HCT116 (cell line): ENCODE measurements around the gene CEP162. TPM values are rescaled to one million over a fixed set of nuclear protein-coding genes. Genes with fewer than 3 reads are reported as not detected.

Experiments used
- ATAC-seq: fragments of 200-7000 bp; cut with Tn5 transposase; 2 replicates; pipeline ENCODE4 v1.9.1; 2020; ENCODE audit warnings: mild to moderate bottlenecking, moderate library complexity
- BruUV-seq: library from RNA; stranded (reverse); fragments of 400-500 nt; replicated peaks from 2 replicates; lab custom pipeline; 2021; lab: Mats Ljungman, UMichigan
- CTCF ChIA-PET: fragments of 300-600 bp; sonication (Branson Sonifier 250); formaldehyde crosslinking; loops from one replicate; lab custom pipeline; 2021; ENCODE audit warnings: antibody characterized with exemption; lab: Charles Lee
- POLR2A ChIA-PET: fragments of 300-600, 350-600 bp; sonication (Branson Sonifier 250); formaldehyde crosslinking; loops from one replicate; lab custom pipeline; 2021; ENCODE audit warnings: antibody characterized with exemption; lab: Charles Lee
- RAD21 ChIA-PET, 2 experiments: fragments of 300-600 bp; sonication (Branson Sonifier 250); formaldehyde crosslinking; loops; one replicate each; lab custom pipeline; 2023; ENCODE audit warnings: low total read pairs in 2 of 2; ENCODE audit not compliant: uncharacterized antibody in 2 of 2, unreplicated experiment in 2 of 2, low non-redundant PET in 1 of 2; lab: Charles Lee
- DNase-seq: peaks from one replicate; pipeline ENCODE4 v3.0.0-alpha.2; 2010; ENCODE audit warnings: low read depth, low spot score
- H2AFZ ChIP-seq: fragments of 200-600 bp; shearing (Covaris generic), sonication (generic); 2 replicates; pipeline ENCODE4 v1.6.1; 2017; ENCODE audit warnings: low read depth, mixed run types, mixed read lengths, antibody characterized with exemption, low read length; ENCODE audit not compliant: poor library complexity, severe bottlenecking
- H3K27ac ChIP-seq: 2 replicates; pipeline ENCODE4 v1.5.1; 2012; ENCODE audit warnings: low read depth, low read length
- H3K27me3 ChIP-seq: fragments of 200-600 bp; sonication (generic); 2 replicates; pipeline ENCODE4 v1.6.1; 2016; ENCODE audit warnings: mixed run types, low read length, mixed read lengths; ENCODE audit not compliant: insufficient read depth
- H3K36me3 ChIP-seq, 2 experiments: fragments of 200-500 bp in 1 of 2; fragments of 200-600 bp in 1 of 2; sonication (Bioruptor generic) in 1 of 2; sonication (generic) in 1 of 2; 2 replicates each; pipeline versions ENCODE4 v1.5.1 to v1.6.1; 2014 to 2016; ENCODE audit warnings: low read length in 2 of 2, inconsistent platforms in 1 of 2, mixed read lengths in 1 of 2, mixed run types in 1 of 2; ENCODE audit not compliant: insufficient read depth in 2 of 2, control insufficient read depth in 1 of 2
- H3K4me1 ChIP-seq, 2 experiments: fragments of 200-600 bp in 1 of 2; sonication (generic) in 1 of 2; 2 replicates each; pipeline versions ENCODE4 v1.5.1 to v1.6.1; 2012 to 2017; ENCODE audit warnings: low read length in 2 of 2, inconsistent platforms in 1 of 2, mild to moderate bottlenecking in 1 of 2, mixed read lengths in 1 of 2, mixed run types in 1 of 2, moderate library complexity in 1 of 2; ENCODE audit not compliant: insufficient read depth in 2 of 2, control insufficient read depth in 1 of 2
- H3K4me2 ChIP-seq: fragments of 200-600 bp; sonication (generic); 2 replicates; pipeline ENCODE4 v1.6.1; 2017; ENCODE audit warnings: mixed run types, low read length, mixed read lengths
- H3K4me3 ChIP-seq, 2 experiments: fragments of 200-600 bp in 1 of 2; sonication (generic) in 1 of 2; replicated peaks in 1 of 2; 2 replicates each; pipeline ENCODE4 v1.5.1; 2011 to 2016; ENCODE audit warnings: low read length in 2 of 2, control low read depth in 1 of 2, low read depth in 1 of 2, mild to moderate bottlenecking in 1 of 2, mixed read lengths in 1 of 2, mixed run types in 1 of 2
- H3K79me2 ChIP-seq: fragments of 200-600 bp; sonication (generic); 2 replicates; pipeline ENCODE4 v1.6.1; 2017; ENCODE audit warnings: mild to moderate bottlenecking, mixed run types, low read length, moderate library complexity, mixed read lengths; ENCODE audit not compliant: insufficient read depth
- H3K9ac ChIP-seq: fragments of 200-600 bp; sonication (generic); 2 replicates; pipeline ENCODE4 v1.6.1; 2016; ENCODE audit warnings: low read length, mixed read lengths
- H3K9me2 ChIP-seq: fragments of 200-600 bp; sonication (generic), shearing (Covaris generic); 2 replicates; pipeline ENCODE4 v1.6.1; 2017; ENCODE audit warnings: mixed run types, mild to moderate bottlenecking, moderate library complexity; ENCODE audit not compliant: insufficient read depth
- H3K9me3 ChIP-seq, 2 experiments: fragments of 200-500 bp in 1 of 2; fragments of 200-600 bp in 1 of 2; sonication (Bioruptor generic) in 1 of 2; sonication (generic) in 1 of 2; 2 replicates each; pipeline ENCODE4 v1.6.1; 2014 to 2017; ENCODE audit warnings: low read length in 2 of 2, mixed read lengths in 2 of 2, inconsistent platforms in 1 of 2, low read depth in 1 of 2, mild to moderate bottlenecking in 1 of 2, mixed run types in 1 of 2, moderate library complexity in 1 of 2; ENCODE audit not compliant: control insufficient read depth in 1 of 2, insufficient read depth in 1 of 2
- H4K20me1 ChIP-seq: fragments of 200-600 bp; sonication (generic), shearing (Covaris generic); 2 replicates; pipeline ENCODE4 v1.6.1; 2017; ENCODE audit warnings: mixed run types, mild to moderate bottlenecking, moderate library complexity; ENCODE audit not compliant: insufficient read depth
- ATF3 ChIP-seq: IDR thresholded peaks from 2 replicates; pipeline ENCODE4 v1.6.1; 2012
- CEBPB ChIP-seq: IDR thresholded peaks from 2 replicates; pipeline ENCODE4 v1.6.1; 2012; ENCODE audit warnings: low read depth
- EGR1 ChIP-seq: IDR thresholded peaks from 2 replicates; pipeline ENCODE4 v1.6.1; 2012; ENCODE audit warnings: low read depth
- ELF1 ChIP-seq: IDR thresholded peaks from 2 replicates; pipeline ENCODE4 v1.6.1; 2012; ENCODE audit warnings: low read depth, borderline replicate concordance
- EZH2 ChIP-seq: fragments of 200-600 bp; sonication (generic); IDR thresholded peaks from 2 replicates; pipeline ENCODE4 v1.6.1; 2017; ENCODE audit warnings: antibody characterized with exemption, mixed run types
- EZH2phosphoT487 ChIP-seq: fragments of 200-600 bp; IDR thresholded peaks from 2 replicates; pipeline ENCODE4 v1.6.1; 2018; ENCODE audit warnings: antibody characterized with exemption, borderline replicate concordance
- MAX ChIP-seq: IDR thresholded peaks from 2 replicates; pipeline ENCODE4 v1.6.1; 2012
- REST ChIP-seq: IDR thresholded peaks from 2 replicates; pipeline ENCODE4 v1.6.1; 2012; ENCODE audit warnings: low read depth
- SP1 ChIP-seq: IDR thresholded peaks from 2 replicates; pipeline ENCODE4 v1.6.1; 2012; ENCODE audit warnings: low read depth
- ZFX ChIP-seq: fragments of 450-650 bp; IDR thresholded peaks from 2 replicates; pipeline ENCODE4 v1.6.1; 2017
- intact Hi-C: fragments of 100-400 bp; cut with micrococcal nuclease; formaldehyde crosslinking; loops from 2 replicates; pipeline ENCODE4 v1.10.0; 2022
- total RNA-seq: library from RNA; stranded (reverse); gene quantifications from one replicate; pipeline ENCODE4 v1.2.1, GENCODE V29; 2021; ENCODE audit not compliant: unreplicated experiment

Gene CEP162
- total RNA-seq, 1 experiment from 2014 or later: 5.5 TPM

GRCh38 chr6:84273048-84273809 lies 45.8 kb upstream of the CEP162 start:
- BruUV-seq: no TSS peak
- POLR2A ChIA-PET: no interaction called here
- Histone ChIP-seq H3K4me3 (no peak overlapping the region), H2AFZ (no peak overlapping the region), H3K4me2 (no peak overlapping the region), H4K20me1 (no peaks in the 10 kb centered on the region), H3K36me3 (no peaks in the 10 kb centered on the region), H3K27ac (no peak overlapping the region), H3K4me1 (no peaks in the 10 kb centered on the region)
- RAD21 ChIA-PET: no interaction called here
- CTCF ChIA-PET: no interaction called here
- ATAC-seq: no peak
- TF ChIP-seq MAX: no peak
- TF ChIP-seq REST: no peak
- no peak for TF ChIP-seq SP1
- TF ChIP-seq ELF1: no peak
- no peak for TF ChIP-seq EZH2phosphoT487
- TF ChIP-seq EGR1: no peak
- TF ChIP-seq ATF3: no peak
- no peak for TF ChIP-seq EZH2
- TF ChIP-seq CEBPB: no peak
- no peak for TF ChIP-seq ZFX
- TF ChIP-seq, all 23 proteins: peak for 0
- intact Hi-C loops: no loop called here
- peaks cover 15% of the 10 kb centered on the region; the same call in 1 of the 2 replicates for H3K27me3 ChIP-seq
- DNase-seq: no peak
- no peaks in the 10 kb centered on the region for H3K79me2 ChIP-seq
- H3K9me2 ChIP-seq: no peaks in the 10 kb centered on the region
- no peaks in the 10 kb centered on the region for H3K9me3 ChIP-seq
- no peak overlapping the region for H3K9ac ChIP-seq
